ENCODE measurements around the gene NEDD8. TPM values are rescaled to one million over a fixed set of nuclear protein-coding genes. Genes with fewer than 3 reads are reported as not detected.

The NEDD8 gene
- total RNA-seq, 1 experiment from 2014 or later = 214 TPM

DNA sequence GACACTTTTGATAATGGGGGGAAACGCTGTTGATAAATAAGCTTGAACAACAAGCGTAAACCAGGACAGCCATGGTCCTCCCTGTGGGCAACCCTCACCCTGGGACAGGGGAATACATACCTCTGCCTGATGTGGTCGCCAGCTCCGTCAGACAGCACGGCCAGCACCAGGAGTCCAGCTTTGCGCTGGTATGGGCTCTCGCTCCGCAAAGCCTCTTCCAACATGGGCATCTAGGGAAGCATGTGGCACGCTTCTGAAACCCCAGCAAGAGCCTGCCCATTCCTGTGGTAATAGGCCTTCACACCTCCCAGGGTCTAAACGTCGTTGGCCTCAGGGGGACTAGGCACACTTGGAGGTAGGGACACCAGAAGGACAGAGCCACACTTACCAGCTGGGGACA is 46.4 kb downstream of the NEDD8 start:
- no peak overlapping the region for H3K9ac ChIP-seq (ENCODE audit: extremely low read depth, insufficient read length, low read length)
- H3K27me3 Mint-ChIP-seq (ENCODE audit: low read depth) = no peaks in the 10 kb centered on the region; the same call in 1 of the 2 replicates
- H3K9me3 Mint-ChIP-seq = no peaks in the 10 kb centered on the region
- no peak overlapping the region for H3K18ac ChIP-seq (ENCODE audit: insufficient read length, low read depth, low read length)
- H3K36me3 Mint-ChIP-seq (ENCODE audit: insufficient read depth in 1 of 3, low read depth in 3 of 3) = peaks cover 31 to 80% (median 65%) of the 10 kb centered on the region in 3 experiments; a peak in 6 of 7 replicates
- H4K5ac ChIP-seq (ENCODE audit: insufficient read length, low read depth, low read length) = no peak overlapping the region
- H3K23me2 ChIP-seq (ENCODE audit: insufficient read length, low read depth, low read length, poor library complexity, severe bottlenecking) = no peaks in the 10 kb centered on the region
- H2BK120ac ChIP-seq (ENCODE audit: low read depth, low read length, poor library complexity, severe bottlenecking) = no peak overlapping the region
- H2BK15ac ChIP-seq (ENCODE audit: low read depth, low read length) = no peak overlapping the region
- H3K27ac Mint-ChIP-seq = no peak overlapping the region
- no peak overlapping the region for H2BK12ac ChIP-seq (ENCODE audit: insufficient read length, low read depth, low read length)
- no peak overlapping the region for H2AFZ ChIP-seq (ENCODE audit: low read length)
- no peak overlapping the region for H2AK5ac ChIP-seq (ENCODE audit: insufficient read length, low read length)
- H3K4ac ChIP-seq (ENCODE audit: low read depth, low read length) = no peak overlapping the region
- no peak overlapping the region for H3K4me2 ChIP-seq (ENCODE audit: insufficient read depth, insufficient read length, low read length)
- no CpG with 5 or more reads among the region's 11 CpGs for WGBS (ENCODE audit: extremely low coverage, insufficient read length, low lambda C conversion rate)
- peaks cover 4% of the 10 kb centered on the region for H3K79me1 ChIP-seq (ENCODE audit: insufficient read depth, low read depth, low read length, poor library complexity, severe bottlenecking)
- H3K56ac ChIP-seq (ENCODE audit: insufficient read length, low read depth, low read length) = no peak overlapping the region
- no peaks in the 10 kb centered on the region for H4K20me1 ChIP-seq (ENCODE audit: control insufficient read depth, insufficient read depth, insufficient read length)
- H4K8ac ChIP-seq (replicated peaks; ENCODE audit: insufficient read length, low read depth, low read length) = no peak overlapping the region
- no peaks in the 10 kb centered on the region for H3K9me3 ChIP-seq (ENCODE audit: control insufficient read depth, low read depth, low read length)
- H3K14ac ChIP-seq (ENCODE audit: insufficient read depth, low read length) = no peak overlapping the region
- H3K4me1 ChIP-seq (ENCODE audit: insufficient read depth, low read length) = no peaks in the 10 kb centered on the region; the same call in 1 of the 2 replicates
- no peak overlapping the region for H3K27ac ChIP-seq (ENCODE audit: insufficient read length, low read depth, low read length)
- H3K4me3 Mint-ChIP-seq = no peak overlapping the region
- peaks cover 15% of the 10 kb centered on the region in 2 experiments for H3K4me1 Mint-ChIP-seq
- no peak for DNase-seq
- H3K79me2 ChIP-seq (ENCODE audit: insufficient read depth, low read length) = no peaks in the 10 kb centered on the region
- no peak overlapping the region for H2BK5ac ChIP-seq (ENCODE audit: insufficient read length, low read length)
- H2BK20ac ChIP-seq (ENCODE audit: low read depth, low read length, poor library complexity, severe bottlenecking) = no peak overlapping the region
- H4K91ac ChIP-seq (ENCODE audit: insufficient read length, low read depth, low read length) = no peak overlapping the region
- no peak overlapping the region for H3T11ph ChIP-seq (ENCODE audit: low read length)
- TF ChIP-seq, protein P1, sequence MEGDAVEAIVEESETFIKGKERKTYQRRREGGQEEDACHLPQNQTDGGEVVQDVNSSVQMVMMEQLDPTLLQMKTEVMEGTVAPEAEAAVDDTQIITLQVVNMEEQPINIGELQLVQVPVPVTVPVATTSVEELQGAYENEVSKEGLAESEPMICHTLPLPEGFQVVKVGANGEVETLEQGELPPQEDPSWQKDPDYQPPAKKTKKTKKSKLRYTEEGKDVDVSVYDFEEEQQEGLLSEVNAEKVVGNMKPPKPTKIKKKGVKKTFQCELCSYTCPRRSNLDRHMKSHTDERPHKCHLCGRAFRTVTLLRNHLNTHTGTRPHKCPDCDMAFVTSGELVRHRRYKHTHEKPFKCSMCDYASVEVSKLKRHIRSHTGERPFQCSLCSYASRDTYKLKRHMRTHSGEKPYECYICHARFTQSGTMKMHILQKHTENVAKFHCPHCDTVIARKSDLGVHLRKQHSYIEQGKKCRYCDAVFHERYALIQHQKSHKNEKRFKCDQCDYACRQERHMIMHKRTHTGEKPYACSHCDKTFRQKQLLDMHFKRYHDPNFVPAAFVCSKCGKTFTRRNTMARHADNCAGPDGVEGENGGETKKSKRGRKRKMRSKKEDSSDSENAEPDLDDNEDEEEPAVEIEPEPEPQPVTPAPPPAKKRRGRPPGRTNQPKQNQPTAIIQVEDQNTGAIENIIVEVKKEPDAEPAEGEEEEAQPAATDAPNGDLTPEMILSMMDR (conservative IDR thresholded peaks at IDR 0.05) = no peak
- H3K27me3 ChIP-seq (ENCODE audit: insufficient read depth, low read length) = no peaks in the 10 kb centered on the region
- no peak overlapping the region for H3K23ac ChIP-seq (ENCODE audit: insufficient read length, low read depth, low read length)
